ENCODE measurements around the gene NXPH4. TPM values are rescaled to one million over a fixed set of nuclear protein-coding genes. Genes with fewer than 3 reads are reported as not detected.

Gene NXPH4
- polyA plus RNA-seq, 1 experiment: 2.8 TPM

GRCh38 chr12:57185906-57186508 lies 30.6 kb upstream of the NXPH4 start:
- CTCF ChIA-PET: interaction anchor here (0.5 to 12.5 kb wide), 9 partner anchors 10 to 117 kb away, joined by 3 to 181 read pairs (median 6); partner anchors contain the start of genes LRP1 and SHMT2
- H3K27me3 ChIP-seq (ENCODE audit: control insufficient read depth, insufficient read depth, low read length): no peaks in the 10 kb centered on the region
- no peak overlapping the region for H3K4me3 ChIP-seq (ENCODE audit: low read depth, low read length)
- peaks cover 84% of the 10 kb centered on the region for H3K36me3 ChIP-seq (ENCODE audit: control insufficient read depth, insufficient read depth, low read length)
- POLR2A ChIA-PET: no interaction called here
- no peak for DNase-seq (ENCODE audit: low read depth)
- TF ChIP-seq CTCF (IDR thresholded peaks at IDR 0.05; ENCODE audit: insufficient read depth, low read depth, low read length): no peak

- CTCF ChIA-PET: interaction anchor here (0.8 to 12.5 kb wide), 11 partner anchors 9 to 118 kb away, joined by 3 to 181 read pairs (median 6); partner anchors contain the start of gene LRP1
- Histone ChIP-seq H3K4me3 (ENCODE audit: low read depth, low read length) (no peak overlapping the region), H3K27me3 (ENCODE audit: control insufficient read depth, insufficient read depth, low read length) (no peaks in the 10 kb centered on the region), H3K36me3 (ENCODE audit: control insufficient read depth, insufficient read depth, low read length) (peaks cover 94% of the 10 kb centered on the region)
- DNase-seq (ENCODE audit: low read depth): no peak
- POLR2A ChIA-PET: no interaction called here
- TF ChIP-seq CTCF (IDR thresholded peaks at IDR 0.05; ENCODE audit: insufficient read depth, low read depth, low read length): no peak
Observed at GRCh38 chr12:57187222-57188089, 29.1 kb upstream of the NXPH4 start.

GRCh38 chr12:57188090-57188425 lies 28.5 kb upstream of the NXPH4 start:
- H3K36me3 ChIP-seq (ENCODE audit: control insufficient read depth, insufficient read depth, low read length): peaks cover 96% of the 10 kb centered on the region

DNA sequence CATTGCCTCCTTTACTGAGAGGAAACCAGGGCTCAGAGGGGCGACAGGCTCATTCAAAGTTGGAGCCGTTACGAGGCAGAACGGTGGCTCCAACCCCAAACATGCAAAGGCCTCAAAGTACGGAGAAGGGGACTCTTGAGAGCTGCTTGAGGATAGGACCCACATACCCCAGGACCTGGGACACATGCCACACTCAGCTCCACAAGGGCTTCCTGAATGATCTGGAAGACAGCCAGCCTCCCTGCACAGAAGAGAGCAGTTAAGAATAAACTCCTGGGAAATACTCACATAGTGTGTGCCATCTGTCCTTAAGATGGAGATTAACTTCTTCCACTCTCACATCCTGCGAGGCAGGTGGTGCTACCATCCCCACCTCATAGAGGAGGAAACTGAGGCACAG lies 26.6 kb upstream of the NXPH4 start:
- TF ChIP-seq CTCF (IDR thresholded peaks at IDR 0.05; ENCODE audit: insufficient read depth, low read depth, low read length): no peak
- CTCF ChIA-PET: interaction anchor here (0.8 to 12.5 kb wide), 5 partner anchors 10 to 78 kb away, joined by 3 to 181 read pairs (median 6); partner anchors contain the start of gene LRP1
- no peak for DNase-seq (ENCODE audit: low read depth)
- H3K27me3 ChIP-seq (ENCODE audit: control insufficient read depth, insufficient read depth, low read length): no peaks in the 10 kb centered on the region
- peaks cover 96% of the 10 kb centered on the region for H3K36me3 ChIP-seq (ENCODE audit: control insufficient read depth, insufficient read depth, low read length)
- no peak overlapping the region for H3K4me3 ChIP-seq (ENCODE audit: low read depth, low read length)
- POLR2A ChIA-PET: no interaction called here

More at GRCh38 chr12:57188090-57188425, 28.5 kb upstream of the NXPH4 start:
- TF ChIP-seq CTCF (IDR thresholded peaks at IDR 0.05; ENCODE audit: insufficient read depth, low read depth, low read length): no peak
- DNase-seq (ENCODE audit: low read depth): no peak
- ChIA-PET POLR2A (no interaction called here), CTCF (interaction anchor here (0.8 to 12.5 kb wide), 8 partner anchors 9 to 76 kb away, joined by 3 to 181 read pairs (median 8); partner anchors contain the start of gene LRP1)
- H3K27me3 ChIP-seq (ENCODE audit: control insufficient read depth, insufficient read depth, low read length): no peaks in the 10 kb centered on the region
- no peak overlapping the region for H3K4me3 ChIP-seq (ENCODE audit: low read depth, low read length)

- Histone ChIP-seq H3K36me3 (ENCODE audit: control insufficient read depth, insufficient read depth, low read length) (peaks cover 96% of the 10 kb centered on the region), H3K27me3 (ENCODE audit: control insufficient read depth, insufficient read depth, low read length) (no peaks in the 10 kb centered on the region), H3K4me3 (ENCODE audit: low read depth, low read length) (no peak overlapping the region)
- ChIA-PET CTCF (interaction anchor here (0.6 to 12.5 kb wide), 6 partner anchors 8 to 79 kb away, joined by 3 to 181 read pairs (median 4); partner anchors contain the start of gene LRP1), POLR2A (interaction anchor here (0.5 kb wide), 1 partner anchor 41 kb away, joined by 9 read pairs; no protein-coding TSS in a partner anchor)
- no peak for TF ChIP-seq CTCF (IDR thresholded peaks at IDR 0.05; ENCODE audit: insufficient read depth, low read depth, low read length)
- no peak for DNase-seq (ENCODE audit: low read depth)
Observed at GRCh38 chr12:57190821-57191220, 25.8 kb upstream of the NXPH4 start.

Measured in BJ (cell line).